AG09319 (cell line): Measurements from ENCODE around the gene ACSL3.

Source experiments
- DNase-seq: peaks from one replicate; pipeline ENCODE4 v3.0.0-alpha.2; 2010; ENCODE audit warnings: low read depth; ENCODE audit errors: extremely low read depth
- TF ChIP-seq, protein P1 (sequence below): IDR thresholded peaks from 2 replicates; pipeline ENCODE4 v1.5.1; 2011; ENCODE audit warnings: low read depth, mild to moderate bottlenecking, inconsistent platforms, low read length, moderate library complexity

ACSL3 gene

GRCh38 chr2:222860740-222861410 is at the start of gene ACSL3:
Gene ACSL3 (plus strand): TSS chr2:222861036. CDS start chr2:222908773, 47,737 bp downstream.
- TF ChIP-seq, protein P1, sequence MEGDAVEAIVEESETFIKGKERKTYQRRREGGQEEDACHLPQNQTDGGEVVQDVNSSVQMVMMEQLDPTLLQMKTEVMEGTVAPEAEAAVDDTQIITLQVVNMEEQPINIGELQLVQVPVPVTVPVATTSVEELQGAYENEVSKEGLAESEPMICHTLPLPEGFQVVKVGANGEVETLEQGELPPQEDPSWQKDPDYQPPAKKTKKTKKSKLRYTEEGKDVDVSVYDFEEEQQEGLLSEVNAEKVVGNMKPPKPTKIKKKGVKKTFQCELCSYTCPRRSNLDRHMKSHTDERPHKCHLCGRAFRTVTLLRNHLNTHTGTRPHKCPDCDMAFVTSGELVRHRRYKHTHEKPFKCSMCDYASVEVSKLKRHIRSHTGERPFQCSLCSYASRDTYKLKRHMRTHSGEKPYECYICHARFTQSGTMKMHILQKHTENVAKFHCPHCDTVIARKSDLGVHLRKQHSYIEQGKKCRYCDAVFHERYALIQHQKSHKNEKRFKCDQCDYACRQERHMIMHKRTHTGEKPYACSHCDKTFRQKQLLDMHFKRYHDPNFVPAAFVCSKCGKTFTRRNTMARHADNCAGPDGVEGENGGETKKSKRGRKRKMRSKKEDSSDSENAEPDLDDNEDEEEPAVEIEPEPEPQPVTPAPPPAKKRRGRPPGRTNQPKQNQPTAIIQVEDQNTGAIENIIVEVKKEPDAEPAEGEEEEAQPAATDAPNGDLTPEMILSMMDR: no peak
- DNase-seq: peak; percentile 66

DNA sequence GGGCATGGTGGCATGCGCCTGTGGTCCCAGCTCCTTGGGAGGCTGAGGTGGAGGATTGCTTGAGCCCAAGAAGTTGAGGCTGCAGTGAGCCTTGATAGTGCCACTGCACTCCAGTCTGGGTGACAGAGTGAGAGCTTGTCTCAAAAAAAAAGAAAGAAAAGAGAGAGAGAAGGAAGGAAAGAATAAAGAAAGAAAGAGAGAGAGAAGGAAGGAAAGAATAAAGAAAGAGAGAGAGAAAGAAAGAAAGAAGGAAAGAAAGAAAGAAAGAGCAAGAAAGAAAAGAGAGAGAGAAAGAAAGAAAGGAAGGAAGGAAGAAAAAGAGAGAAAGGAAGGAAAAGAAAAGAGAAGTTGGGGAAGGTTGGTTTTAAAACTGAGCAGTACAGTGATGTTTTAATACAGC is 49.0 kb upstream of the ACSL3 start:
- no peak for DNase-seq
- TF ChIP-seq, protein P1: no peak

GRCh38 chr2:222813177-222813843 is 47.5 kb upstream of the ACSL3 start:
- TF ChIP-seq, protein P1: no peak
- DNase-seq: no peak

DNA sequence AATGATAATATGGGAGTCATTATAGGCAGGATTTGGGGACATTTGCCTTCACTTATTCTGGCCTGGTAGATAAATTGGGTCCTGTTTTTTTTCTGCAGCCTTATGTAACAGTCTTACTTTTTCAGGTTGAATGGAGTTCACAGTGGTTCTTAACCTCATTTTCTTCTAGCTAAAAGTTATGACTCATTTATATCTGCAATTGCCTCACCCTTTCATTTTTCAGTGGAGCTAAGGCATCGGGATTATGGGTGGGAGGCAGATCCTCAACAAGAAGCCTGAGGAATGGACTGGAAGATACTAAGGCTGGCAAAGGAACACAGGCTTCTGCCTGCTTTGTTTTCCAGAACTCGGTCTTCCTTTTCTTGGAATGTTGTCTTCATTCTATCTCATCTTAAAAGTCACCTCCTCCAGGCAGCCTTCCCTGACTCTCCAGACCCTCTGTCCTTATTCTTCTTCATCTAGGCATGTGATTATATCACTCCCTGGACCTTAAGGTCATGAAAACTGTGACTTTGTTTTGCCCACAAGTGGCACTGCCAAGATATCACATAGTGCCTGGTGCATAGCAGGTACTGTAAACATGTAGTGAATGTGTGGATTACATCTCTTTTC is 41.0 kb upstream of the ACSL3 start:
- TF ChIP-seq, protein P1: no peak

GRCh38 chr2:222823183-222823930 is 37.5 kb upstream of the ACSL3 start:
- TF ChIP-seq, protein P1: no peak
- DNase-seq: no peak

More for the DNA sequence above, 41.0 kb upstream of the ACSL3 start:
- DNase-seq: no peak

- TF ChIP-seq, protein P1: no peak
- no peak for DNase-seq
Observed at GRCh38 chr2:222825031-222825430, 35.8 kb upstream of the ACSL3 start.
